ENCODE measurements around the gene ZGLP1. TPM values are rescaled to one million over a fixed set of nuclear protein-coding genes. Genes with fewer than 3 reads are reported as not detected.
A peak's percentile ranks its signal among the peaks of the same experiment; 100 is the strongest.

ZGLP1 gene
- total RNA-seq, 1 donor from 2014 or later: 1.9 TPM

DNA sequence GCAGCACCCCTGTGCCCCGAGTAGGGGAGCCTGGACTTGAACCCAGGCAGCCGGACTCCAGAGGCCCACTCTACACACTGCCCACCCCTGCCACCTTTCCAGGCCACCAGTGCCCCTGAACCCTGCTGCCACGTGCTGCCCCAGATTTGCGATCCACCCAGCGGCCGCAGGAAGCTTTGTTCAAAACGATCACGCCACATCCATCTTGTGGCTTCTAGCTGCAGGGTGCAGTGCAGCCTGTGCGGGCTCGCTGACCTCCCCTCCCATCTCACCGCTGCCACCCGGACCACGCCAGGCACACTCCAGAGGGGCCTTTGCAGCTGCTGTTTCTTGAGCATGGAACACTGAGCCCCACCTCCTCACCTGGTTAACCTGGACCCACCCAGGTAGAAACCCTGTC lies 19.9 kb upstream of the ZGLP1 start:
- intact Hi-C loops (cut with DNase I): no loop called here
- DNase-seq (ENCODE audit: low spot score): no peak

DNA sequence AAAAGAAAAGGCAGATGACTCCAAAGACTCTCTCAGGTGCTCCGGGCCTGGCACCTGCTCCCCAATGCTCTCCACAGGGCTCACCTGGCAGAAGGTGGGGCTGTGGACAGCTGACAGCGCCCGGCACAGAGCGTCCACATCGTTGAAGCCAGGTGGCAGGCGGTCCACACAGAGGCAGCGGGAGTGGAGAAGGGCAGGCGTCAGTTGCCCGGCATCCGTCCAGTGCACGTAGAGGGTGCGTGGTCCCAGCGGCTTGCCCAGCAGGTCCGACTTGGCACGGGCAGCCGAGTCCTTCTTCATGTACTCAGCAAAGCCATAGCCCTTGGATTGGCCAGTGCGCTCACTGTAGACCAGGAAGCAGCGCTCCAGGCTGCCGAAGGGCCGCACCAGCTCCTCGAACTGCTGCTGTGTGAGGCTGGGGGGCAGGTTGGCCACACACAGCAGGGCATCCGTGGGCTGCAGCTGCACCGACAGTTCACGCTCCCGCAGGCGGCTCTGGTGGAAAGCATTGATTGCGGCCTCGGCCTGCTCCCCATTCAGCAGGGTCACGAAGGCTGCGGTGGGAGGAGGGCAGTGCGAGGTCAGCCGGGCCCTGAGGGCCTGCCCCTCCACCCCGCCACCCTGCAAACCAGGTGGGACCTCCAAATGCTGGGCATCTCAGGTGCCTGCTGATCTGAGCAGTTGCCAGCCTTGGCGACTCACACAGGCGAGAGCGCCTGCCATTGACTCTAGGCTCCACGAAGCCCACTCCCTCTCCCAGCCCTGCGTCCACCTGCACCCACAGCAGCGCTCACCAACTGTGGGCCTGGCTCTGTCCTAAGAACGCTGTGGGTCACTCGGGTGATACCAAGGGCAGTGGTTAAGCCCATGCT lies 19.2 kb upstream of the ZGLP1 start:
- no peak for DNase-seq (ENCODE audit: low spot score)
- intact Hi-C loops (cut with DNase I): no loop called here

DNA sequence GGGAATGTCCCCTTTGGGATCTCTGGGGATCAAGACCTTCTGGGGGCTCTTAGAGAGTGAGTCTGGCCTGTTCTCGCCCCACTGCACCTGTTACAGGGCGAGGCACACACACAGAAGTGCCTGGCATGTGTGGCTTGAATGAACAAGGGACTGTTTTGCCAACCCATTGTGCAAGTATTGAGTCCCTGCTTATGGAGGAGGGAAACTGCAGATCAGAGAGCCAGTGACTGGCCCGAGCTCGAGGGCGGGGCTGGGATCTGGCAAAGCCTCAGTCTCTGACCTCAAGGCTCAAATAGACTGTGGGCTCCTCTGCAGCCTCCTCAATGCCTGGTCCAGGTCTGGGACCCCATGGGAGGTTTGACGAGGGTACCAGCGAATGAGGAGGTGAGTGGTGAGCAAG lies 18.2 kb upstream of the ZGLP1 start:
- DNase-seq (ENCODE audit: low spot score): no peak
- intact Hi-C loops (cut with DNase I): no loop called here

DNA sequence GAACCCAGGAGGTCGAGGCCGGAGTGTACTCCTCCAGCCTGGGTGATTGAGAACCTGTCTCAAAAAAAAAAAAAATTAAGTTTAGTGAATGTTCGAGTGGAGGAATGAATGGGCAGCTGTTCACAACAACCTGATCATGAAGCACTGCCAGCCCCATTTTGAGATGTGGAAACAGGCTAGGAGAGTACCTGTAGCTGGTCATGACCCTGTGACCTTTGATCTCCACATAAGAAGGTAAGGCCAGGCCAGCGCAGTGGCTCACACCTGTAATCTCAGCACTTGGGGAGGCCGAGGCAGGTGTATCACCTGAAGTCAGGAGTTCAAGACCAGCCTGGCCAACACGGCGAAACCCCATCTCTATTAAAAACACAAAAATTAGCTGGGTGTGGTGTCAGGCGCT lies 16.1 kb upstream of the ZGLP1 start:
- intact Hi-C loops (cut with DNase I): no loop called here
- DNase-seq (ENCODE audit: low spot score): no peak

DNA sequence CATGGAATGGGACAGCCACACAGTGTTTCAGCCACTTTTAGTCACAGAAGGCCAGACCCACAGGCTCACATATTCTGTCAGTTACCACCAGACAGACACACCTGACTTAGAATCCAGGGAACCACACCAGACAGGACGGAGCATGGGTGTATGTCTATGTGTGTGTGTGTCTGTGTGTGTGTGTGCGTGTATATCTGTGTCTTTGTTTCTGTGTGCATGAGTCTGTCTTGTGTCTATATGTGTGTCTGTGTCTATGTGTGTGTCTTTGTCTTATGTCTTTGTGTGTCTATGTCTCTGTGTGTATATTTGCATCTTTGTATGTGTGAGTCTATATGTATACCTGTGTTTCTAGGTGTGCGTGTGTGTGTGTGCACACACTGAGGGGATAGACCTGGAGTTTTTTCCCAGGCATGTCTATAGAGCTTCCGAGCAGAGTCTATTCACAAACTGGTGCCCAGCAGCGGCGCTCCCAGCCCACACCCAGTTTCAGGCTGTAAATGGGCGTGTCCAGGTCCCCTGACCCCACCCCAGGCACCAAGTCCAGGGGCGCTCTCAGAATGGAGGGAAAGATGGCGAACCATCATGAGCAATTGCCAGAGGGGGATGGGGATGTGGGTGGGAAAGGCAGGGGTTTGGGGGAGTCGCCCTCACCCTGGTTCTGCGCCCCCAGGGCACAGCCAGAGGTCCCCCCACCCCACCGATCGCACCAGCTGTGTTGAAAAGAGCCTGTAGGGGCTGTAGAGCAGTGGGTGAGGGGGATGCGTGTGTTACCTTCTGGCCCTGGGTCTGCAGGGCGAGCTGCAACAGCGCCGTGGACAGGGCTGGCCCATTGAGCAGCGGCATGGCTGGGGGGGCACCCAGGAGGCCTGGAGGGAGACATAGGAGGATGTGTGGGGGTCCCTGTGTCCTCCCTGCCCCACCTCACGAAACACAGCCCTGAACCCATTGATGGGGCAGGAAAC lies 12.5 kb upstream of the ZGLP1 start:
- no peak for DNase-seq (ENCODE audit: low spot score)
- intact Hi-C loops (cut with DNase I): no loop called here

DNA sequence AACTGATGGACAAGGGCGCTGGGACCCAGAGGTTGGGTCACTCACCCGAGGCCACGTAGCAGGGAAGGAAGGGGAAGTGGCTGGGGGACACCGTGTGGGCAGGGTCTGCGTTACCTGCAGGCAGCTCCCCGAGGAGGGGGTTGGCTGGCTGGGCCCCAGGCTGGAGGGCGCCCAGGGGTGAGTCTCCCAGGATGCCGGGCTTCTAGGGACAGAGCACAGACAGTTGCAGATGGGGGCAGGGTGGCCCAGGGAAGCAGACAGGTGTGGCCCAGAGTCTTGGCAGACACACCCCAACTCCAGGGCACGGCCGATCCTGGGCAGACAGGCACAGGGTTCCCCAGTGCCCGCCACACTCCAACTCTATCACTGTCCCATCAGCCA lies 11.8 kb upstream of the ZGLP1 start:
- DNase-seq (ENCODE audit: low spot score): no peak
- intact Hi-C loops (cut with DNase I): no loop called here

DNA sequence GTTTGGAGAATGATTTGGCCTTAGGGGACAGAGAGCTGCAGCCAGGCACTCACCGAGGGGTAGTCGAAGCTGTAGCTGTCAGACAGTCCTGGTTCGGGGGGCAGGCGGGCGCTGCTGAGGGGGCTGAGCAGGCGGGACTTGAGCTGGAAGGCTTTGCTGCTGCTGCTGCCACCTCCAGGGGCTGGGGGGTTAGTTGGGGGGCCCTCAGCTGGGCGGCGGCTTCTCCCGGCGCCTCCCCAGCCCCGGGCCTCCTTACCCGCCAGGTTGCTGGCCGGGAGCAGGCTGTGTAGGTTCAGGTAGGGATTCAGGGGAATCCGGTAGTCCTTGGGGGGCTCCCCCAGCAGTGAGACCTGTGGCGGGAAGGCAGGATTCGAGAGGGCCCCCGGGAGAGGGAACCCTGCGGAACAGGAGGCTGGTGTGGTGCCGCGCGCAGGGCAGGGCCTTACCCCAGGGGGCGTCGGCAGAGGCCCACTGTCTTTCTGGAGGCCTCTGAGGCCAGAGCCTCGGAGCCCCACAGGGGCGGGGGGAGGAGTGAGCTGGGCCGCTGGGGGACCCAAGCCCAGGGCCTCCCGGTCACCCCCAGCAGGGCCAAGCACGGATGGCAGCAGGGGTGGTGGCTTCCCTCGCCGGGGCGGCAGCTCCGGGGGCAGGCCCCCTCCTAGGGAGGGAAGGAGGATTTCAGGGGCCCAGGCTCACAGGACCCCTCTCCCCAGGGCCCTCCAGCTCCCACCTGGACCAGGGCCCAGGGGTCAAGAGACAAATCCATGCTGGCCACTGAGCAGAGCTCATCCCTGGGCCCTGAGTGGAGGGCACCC lies 11.2 kb upstream of the ZGLP1 start:
- no peak for DNase-seq (ENCODE audit: low spot score)
- intact Hi-C loops (cut with DNase I): no loop called here

DNA sequence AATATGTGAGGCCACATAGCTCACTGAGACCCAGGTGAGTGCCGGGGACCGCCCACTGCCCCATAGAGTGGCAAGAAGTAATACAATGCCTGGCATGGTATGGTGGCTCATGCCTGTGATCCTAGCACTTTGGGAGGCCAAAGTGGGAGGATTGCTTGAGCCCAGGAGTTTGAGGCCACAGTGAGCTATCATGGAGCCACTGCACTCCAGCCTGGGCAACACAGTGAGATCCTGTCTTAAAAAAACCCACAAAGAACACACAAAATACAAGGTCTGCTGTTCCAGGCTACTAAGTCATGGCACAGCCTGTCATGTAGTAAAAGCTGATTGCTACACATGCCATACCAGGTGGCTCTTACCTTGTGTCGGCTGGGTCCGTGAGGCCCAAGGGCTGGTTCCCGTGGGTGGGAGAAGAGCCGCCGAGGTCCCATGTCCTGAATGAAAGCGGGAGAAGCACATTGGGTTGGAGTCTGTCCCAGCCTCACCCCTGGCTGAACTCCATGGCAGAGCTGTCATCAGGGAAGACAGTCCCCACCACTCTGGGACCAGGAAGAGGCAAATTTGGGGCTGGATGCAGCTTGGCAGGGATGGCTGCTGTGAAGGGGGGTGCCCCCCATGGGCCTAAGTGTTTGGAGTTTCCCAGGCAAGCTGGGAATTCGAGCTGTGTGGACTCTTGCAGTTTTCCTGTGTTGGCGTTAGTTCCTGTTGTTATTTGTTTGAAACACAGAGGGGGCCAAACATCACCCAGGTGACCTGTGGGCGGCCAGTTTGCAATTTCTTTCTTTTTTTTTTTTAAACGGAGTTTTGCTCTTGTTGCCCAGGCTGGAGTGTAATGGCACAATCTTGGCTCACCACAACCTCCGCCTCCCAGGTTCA lies 9.4 kb upstream of the ZGLP1 start:
- no peak for DNase-seq (ENCODE audit: low spot score)
- intact Hi-C loops (cut with DNase I): no loop called here

DNA sequence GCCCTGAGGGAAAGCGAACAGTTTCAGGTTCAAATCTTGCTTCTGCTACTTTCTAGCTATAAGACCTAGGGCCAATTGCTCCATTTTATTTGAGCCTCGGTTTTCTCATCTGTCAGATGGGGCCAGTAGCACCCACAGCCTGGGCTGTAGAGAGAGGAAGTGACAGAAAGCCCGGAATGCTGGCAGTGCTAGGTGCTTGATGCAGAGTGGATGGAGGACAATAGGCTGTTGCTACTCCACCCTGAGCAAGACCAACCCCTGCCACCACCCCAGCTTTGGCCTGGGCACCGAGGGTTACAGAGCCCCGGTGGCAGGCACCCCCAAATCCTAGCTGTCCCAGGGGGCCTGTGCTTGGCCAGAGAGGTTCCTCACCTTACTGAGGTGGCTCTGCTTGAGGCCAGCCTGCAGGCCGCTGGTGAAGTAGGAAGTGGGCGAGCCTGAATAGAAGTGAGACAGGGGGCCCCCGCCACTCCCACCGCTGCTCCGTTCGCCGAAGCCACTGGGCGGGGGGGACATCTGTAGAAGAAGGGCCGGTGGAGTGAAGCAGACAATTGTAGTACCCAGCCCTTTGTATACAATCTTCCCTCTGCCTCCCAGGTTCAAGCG lies 8.3 kb upstream of the ZGLP1 start:
- intact Hi-C loops (cut with DNase I): no loop called here
- DNase-seq (ENCODE audit: low spot score): no peak

DNA sequence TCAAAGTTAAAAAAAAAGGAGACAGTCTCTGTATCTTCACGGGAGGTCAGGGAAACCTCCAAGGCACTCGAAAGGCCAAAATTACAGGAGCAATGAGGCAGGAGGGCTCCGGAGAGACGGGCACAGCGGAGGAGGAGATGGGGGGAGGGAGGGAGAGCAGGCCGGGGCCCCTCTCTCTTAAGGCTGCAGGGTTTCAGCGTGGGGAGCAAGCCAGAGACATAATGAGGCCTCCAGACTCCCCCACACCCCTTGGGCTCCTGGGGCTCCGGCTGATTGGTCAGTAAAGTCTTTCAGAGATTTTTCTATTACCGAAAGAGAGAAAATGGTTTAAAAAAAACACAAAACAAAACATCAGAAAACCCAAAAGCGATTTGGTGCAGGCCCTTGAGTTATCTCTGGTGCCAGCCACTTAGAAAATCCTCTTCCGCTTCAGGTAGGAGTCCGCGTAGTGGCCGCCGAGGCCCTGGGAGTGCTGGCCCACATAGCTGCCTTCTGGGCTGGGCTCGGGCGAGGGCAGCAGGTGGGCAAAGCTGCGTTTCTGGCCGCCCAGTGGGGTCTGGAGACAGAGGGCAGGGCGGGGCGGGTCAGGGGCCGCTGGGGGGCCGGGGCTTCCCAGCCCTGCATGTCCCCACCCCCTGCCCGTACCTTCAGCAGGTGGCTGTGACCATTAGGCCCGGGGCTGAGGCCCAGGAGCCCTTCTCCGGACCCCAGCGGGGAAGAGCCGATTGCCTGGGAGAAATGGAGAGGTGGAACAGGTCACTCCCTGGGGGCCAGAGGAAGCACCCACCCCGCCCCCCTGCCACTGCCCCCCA lies 7.6 kb upstream of the ZGLP1 start:
- intact Hi-C loops (cut with DNase I): no loop called here

DNA sequence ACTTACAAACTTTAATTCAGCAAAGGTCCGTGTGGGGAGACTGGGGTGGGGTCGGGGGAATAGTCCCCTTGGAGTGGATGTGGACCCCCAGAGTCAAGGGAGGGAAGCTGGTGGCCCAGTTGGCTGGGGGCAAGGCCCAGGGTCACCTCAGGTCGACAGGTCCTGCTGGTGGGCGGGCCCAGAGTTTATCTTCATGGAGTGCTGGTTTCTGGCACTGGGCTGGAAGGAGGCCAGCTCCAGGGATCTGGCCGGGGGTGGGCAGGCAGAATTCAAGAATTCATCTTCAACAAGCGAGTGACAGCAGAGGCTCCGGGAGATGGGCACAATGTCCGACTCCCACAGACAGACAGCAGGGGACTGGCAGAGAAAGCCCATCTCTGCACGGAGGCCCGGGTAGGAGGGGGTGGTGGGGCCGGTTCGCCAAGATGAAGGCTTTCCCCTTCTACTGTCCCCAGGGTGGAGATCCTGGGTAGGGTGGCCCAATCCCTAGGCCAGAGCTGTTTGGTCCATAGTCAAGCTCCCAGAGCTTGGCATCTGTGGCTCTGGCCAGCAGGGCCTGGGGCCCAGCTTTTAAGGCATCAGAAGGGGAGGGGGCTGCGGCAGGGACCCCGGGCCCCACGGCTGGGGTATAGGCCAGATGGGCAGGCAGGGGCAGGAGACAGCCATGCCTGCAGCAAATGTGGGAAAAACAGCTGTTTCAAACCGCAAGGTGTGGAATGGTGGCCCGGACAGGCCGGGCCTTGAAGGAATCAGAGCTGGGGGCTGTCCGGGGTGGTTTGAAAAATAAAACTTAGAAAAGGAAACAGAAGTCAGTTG lies 6.8 kb upstream of the ZGLP1 start:
- intact Hi-C loops (cut with DNase I): no loop called here
- DNase-seq (ENCODE audit: low spot score): no peak

More for the DNA sequence above, 7.6 kb upstream of the ZGLP1 start:
- DNase-seq (ENCODE audit: low spot score): no peak

DNA sequence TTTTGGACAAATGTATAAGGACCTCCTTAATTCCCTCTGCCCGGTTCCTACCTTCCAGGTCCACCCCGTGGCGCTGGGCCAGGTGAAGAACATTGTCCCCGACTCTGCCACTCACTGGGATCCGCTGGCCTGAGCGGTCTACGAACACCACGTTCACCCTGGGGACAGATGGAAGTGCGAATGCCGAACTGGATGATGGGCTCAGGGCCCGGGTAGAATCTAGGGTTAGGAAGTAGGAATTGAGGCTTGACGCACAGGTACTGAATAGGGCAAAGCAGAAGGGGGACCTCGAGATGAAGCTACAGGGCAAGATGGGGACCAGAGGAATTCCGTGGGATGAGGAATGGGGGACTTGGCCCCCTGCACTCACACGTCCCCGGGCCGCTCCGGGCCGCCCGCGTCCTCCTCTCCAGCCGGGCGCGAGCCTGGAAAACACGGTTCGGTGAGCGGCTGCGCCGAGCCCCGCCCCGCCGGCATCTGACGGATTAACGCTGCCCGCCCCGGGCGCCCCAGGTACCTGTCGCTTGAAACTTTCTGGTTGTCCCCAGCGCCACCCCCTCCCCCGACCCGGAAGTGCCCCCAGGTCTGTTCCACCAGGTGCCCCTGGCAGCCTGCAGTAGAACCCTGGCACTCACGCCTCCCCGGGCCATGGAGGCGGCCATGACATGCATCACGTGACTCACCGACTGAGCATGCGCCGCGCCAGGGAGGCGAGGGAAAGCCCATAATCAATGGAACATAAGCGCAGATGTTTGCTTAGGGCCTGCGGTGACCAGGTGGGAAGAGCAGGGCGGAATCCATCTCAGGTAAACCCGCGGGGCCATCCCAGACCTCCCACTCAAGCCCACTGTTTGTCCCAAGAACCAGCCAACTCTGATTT lies 6.0 kb upstream of the ZGLP1 start, which contains the start of gene FDX2:
FDX2 (minus strand) TSS at position 681 of the 880 bp plus-strand sequence; CDS start at position 662, 19 bp downstream.
- peak; percentile 94 for DNase-seq (ENCODE audit: low spot score)
- intact Hi-C loops (cut with DNase I): no loop called here

DNA sequence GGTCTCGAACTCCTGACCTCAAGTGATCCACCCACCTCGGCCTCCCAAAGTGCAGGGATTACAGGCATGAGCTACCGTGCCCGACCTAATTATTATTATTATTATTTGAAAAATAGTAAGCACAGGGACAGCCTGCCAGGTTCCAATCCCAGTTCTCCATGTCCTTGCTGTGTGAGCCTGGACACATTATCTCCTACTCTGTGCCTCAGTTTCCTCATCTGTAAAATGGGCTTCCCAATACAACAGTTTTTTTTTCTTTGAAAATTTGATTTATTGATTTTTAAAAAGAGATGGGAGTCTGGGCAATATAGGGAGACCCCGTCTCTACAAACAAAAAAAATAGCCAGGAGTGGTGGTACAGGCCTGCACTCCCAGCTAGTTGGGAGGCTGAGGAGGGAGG lies 3.3 kb downstream of the ZGLP1 start:
- no peak for DNase-seq (ENCODE audit: low spot score)
- intact Hi-C loops (cut with DNase I): no loop called here

DNA sequence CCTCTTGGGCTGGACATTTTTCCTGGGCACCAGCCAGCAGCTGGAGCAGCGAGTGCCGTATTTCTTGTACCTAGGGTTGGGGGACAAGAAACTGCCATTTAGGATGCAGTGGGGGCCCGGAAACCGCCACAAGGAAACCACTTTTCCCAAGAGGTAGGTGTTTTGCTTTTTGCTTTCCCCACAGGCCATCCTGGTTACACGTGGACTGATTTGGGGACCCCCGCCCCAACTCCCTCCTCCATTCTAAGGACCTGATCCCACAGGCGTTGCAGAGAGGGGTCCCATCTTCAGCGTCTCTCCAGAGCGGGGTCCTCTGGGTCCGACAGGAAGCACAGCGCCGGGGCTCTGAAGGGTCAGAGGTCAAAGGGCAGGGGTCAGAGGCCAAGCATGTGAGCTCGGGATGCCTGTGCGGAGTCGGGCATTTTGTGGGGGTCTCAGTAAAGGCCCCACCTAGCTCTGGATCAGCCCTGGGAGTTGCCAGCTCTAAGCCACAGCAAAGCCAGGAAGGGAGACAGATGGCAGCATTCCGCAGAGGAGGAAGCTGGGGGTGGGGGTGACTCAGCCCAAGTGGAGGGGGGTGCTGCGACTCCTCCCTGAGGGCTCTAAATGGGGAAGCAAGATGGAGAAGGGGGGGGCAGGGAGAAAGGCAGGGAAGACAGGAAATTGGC lies 4.3 kb downstream of the ZGLP1 start:
- no peak for DNase-seq (ENCODE audit: low spot score)
- intact Hi-C loops (cut with DNase I): no loop called here

All from cardiac septum (tissue), 1 donor.